Raji (cell line): ENCODE measurements around the gene FES.

Experiments
- POLR2A ChIP-seq: IDR thresholded peaks from 2 replicates; pipeline ENCODE4 v1.6.1; 2011; ENCODE audit warnings: low read depth, low read length, control low read depth; ENCODE audit not compliant: insufficient read depth

FES gene

GRCh38 chr15:90857337-90857736, 27.0 kb upstream of the FES start:
- no peak for TF ChIP-seq POLR2A

DNA sequence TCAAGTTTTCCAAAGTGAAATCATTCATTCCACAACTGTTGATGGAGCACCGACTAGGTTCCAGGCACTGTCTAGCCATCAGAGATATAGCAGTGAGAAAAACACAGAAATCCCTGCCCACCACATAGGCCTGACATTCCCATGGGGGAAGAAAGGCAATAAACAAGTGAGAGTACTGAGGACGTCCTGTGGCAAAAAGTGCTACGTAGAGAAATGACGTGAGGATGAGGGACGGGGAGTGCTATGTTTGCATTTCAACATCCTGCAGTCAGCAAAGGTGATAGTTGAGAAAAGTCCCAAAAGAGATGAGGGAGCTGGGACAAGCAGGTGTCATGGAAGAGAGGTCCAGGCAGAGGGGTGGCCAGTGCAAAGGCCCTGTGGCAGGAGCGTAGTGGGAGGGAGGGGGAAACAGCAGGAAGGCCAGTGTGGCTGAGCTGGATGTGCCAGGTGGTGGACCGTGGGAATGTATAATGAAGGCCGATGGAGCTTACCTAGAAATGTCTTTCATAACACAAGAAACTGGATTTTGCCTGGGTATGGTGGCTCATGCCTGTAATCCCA, 26.3 kb upstream of the FES start:
- TF ChIP-seq POLR2A: no peak

DNA sequence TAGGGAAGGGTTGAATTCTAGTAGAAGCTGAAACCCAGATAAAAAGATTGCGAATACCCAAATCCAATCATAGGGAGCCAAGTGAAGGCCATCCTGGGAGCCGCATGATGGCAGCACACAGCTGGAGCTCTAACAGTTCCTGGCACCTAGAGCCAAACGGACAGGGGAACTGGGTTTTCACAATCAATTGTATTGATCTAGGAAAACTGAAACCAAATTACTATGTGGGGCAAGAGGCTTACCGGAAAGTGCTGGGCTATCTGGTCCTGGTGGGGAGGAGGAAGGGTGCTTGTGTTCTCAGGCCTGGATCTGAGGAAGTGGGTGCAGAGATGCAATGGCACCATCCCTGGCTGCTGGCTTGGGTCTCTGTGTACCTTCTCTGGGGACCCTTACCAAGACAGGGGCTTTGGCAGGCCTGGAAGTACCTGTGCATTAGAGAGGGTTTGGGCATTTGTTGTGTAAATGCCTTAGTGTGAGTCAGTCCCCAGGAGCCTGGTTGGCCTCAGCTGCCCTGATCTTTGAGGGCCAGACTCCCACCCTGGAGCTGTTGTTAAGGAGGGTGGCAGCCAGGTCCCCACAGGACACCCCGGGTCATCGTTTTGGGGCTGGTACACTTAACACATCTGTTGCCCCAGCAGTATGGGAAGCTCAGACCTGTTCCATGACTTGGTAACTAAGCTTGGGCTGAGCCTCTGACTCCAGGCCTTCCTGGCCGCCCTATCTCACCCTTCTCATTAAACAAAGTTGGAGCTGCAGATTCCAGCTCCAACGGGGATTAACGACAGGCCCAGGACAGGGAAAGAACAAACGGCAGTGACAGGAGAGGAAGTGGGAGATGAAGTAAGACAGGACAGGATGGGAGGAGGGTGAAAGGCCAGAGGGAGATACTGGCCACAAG, 24.8 kb upstream of the FES start:
- TF ChIP-seq POLR2A: no peak

GRCh38 chr15:90860450-90860849, 23.9 kb upstream of the FES start:
- no peak for TF ChIP-seq POLR2A

DNA sequence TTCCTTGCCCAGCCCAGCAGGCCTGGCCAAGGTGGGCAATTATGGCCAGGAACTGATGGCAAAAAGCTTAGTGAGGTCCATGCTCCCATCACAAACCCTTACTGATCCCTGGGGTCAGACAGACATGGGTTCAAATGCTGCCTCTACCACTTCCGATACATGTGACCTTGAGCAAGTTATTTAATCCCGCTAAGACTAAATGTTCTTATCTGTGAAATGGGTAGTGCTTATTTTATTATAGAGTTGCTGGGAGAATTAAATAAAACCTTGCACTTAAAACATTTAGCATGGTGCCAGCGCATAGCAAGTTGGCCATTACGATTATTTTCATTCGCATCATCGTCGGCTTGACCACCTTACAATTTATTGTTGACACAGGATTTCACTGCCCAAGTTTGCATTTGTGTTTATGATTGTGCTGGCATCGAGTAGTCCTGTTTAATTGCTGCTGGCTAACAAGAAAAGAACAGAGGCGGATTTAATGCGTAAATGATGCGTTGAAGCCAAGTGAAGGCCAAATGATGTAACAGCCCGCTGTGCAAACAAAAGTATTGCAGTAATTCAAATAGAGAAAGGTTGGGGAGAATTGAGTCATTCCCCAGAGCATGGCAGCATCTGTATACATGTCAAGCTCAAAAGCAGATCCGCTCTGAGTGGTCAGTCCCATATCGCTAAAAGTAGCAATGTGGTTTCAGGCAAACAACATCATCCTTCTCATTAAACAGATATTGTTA, 23.2 kb upstream of the FES start:
- TF ChIP-seq POLR2A: no peak

GRCh38 chr15:90862487-90862886, 21.8 kb upstream of the FES start:
- TF ChIP-seq POLR2A: no peak

DNA sequence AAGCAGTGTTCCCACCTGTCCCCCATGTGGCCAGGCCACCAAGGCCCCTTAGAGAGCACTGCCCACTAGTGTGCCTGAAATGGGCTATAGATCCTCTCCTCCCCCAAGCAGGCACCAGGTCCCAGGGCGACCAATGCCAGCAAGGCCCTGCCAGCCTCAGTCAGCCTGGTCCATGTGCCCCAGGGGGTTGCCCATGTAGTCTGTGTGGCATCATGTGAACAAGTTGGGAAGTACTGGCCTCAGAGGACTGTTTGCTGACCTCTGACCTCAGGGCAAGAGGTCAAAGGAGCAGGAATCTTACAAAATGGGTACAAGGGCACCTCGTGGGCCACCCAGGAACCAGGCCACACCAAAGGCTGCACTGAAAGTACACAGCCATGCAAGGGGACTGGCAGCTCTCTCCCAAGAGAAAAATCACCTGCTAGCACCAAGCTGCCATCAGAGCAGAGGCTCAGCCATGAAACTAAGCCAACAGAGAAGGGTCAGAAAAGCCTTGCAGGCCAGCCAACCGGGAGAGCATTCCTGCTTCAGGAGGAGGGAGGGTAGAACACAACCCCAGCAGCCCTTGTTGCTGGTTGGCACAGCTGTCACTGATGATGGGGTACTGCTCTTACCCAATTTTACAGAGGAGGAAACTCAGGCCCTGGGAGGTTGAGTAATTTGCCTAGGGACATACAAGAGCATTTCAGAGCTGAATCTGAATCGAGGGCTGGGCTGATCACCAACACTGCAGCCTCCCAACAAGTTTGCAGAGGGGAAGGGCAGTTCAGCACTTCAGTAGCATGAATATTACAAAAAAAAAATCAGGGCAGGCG, 21.1 kb upstream of the FES start:
- no peak for TF ChIP-seq POLR2A

GRCh38 chr15:90863987-90864386, 20.3 kb upstream of the FES start:
- TF ChIP-seq POLR2A: no peak

GRCh38 chr15:90864507-90864906, 19.8 kb upstream of the FES start:
- no peak for TF ChIP-seq POLR2A

GRCh38 chr15:90865702-90866101, 18.6 kb upstream of the FES start:
- TF ChIP-seq POLR2A: no peak

- no peak for TF ChIP-seq POLR2A
These were observed 18.1 kb upstream of the FES start for GRCh38 chr15:90866161-90866715.

GRCh38 chr15:90866800-90867199, 17.5 kb upstream of the FES start:
- no peak for TF ChIP-seq POLR2A

DNA sequence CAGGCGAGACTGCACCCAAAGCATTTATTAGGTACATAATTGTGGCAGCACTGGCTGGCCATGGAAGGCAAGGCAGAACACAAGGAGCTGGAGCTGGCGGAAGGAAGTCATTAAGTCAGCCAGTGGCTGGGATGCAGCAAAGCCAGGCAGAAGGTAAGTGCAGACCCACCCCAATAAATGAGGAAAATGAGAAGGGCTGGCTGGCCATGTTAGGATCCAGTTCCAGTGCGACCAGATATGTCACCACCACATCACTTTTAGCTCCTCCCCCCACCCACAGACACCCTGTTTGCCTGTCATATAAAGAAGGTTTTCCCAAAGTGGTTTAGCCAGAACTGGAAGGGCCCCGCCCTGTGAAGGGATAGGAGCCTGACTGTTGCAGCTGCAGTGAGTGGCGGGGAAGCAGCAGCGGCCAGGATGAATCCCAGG, 16.0 kb upstream of the FES start, which contains the start of gene FURIN:
Gene FURIN (plus strand): TSS at position 328 of the 429 bp plus-strand sequence. CDS start 7,153 bp downstream, outside the sequence.
- no peak for TF ChIP-seq POLR2A

GRCh38 chr15:90869140-90869541, 15.2 kb upstream of the FES start:
- no peak for TF ChIP-seq POLR2A
